Measurements from ENCODE around the gene SULT1A2. TPM values are rescaled to one million over a fixed set of nuclear protein-coding genes. Genes with fewer than 3 reads are reported as not detected.
A peak's percentile ranks its signal among the peaks of the same experiment; 100 is the strongest.
"Not testable (repeated sequence)": the region's sequence is repeated elsewhere in the genome, so short reads cannot be mapped to it uniquely, and the experiment has no call there.

Gene SULT1A2
- polyA plus RNA-seq, 3 donors = 0.30 to 1.8 (median 1.1) TPM

GRCh38 chr16:28569968-28570752 lies 26.7 kb downstream of the SULT1A2 start:
- 98 to 100% (median 99%) methylated on average over 4 of the region's 4 CpGs for WGBS, 3 donors
- no peak overlapping the region for H3K27ac ChIP-seq (ENCODE audit: low read depth, low read length)

DNA sequence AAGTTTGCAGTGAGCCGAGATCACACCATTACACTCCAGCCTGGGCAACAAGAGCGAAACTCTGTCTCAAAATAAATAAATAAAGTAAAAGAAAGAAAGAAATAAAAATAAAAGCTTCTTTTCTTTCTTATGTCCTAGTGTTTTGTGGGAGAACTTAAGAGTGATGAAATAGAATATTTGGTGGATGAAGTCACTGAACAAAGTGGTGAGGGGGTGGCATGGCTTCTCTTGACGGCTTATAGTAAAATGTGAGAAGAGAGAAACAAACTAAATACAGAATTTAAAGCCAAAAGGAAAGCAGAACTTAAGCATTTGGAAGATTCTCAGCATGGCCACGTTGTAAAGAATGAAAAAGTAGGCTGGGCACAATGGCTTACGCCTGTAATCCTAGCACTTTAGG lies 27.8 kb downstream of the SULT1A2 start:
- no peak overlapping the region for H3K27ac ChIP-seq (ENCODE audit: low read depth, low read length)
- WGBS, 3 donors = 87 to 93% (median 89%) methylated on average over 5 of the region's 5 CpGs

GRCh38 chr16:28567292-28567691 lies 29.6 kb downstream of the SULT1A2 start:
- 93 to 98% (median 97%) methylated on average over 2 of the region's 2 CpGs for WGBS, 3 donors
- H3K27ac ChIP-seq (ENCODE audit: low read depth, low read length) = no peak overlapping the region

DNA sequence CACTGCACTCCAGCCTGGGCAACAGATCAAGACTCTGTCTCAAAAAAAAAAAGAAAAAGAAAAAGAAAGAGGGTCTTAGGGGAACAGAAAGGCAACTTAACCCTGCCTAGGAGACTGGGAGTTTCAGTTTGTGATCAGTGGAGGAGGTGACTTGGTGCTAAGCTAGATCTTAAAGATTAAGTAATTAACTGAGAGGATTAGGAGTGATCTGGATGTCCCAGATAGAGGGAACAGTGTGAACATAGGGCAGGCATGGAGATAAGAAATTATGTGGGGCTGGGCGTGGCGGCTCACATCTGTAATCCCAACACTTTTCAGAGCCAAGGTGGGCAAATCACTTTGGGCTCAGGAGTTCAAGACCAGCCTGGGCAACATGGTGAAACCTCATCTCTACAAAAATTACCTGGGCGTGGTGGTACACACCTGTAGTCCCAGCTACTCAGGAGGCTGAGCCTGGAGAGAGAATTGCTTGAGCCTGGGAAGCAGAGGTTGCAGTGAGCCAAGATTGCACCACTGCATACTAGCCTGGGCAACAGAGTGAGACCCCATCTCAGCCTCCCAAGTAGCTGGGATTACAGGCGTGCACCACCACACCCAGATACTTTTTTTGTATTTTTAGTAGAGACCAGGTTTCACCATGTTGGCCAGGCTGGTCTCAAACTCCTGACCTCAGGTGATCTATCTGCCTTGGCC lies 30.5 kb downstream of the SULT1A2 start:
- 98 to 100% (median 99%) methylated on average over 4 of the region's 4 CpGs for WGBS, 3 donors
- not testable (repeated sequence) for H3K27ac ChIP-seq (ENCODE audit: low read depth, low read length)

GRCh38 chr16:28563218-28563617 lies 33.6 kb downstream of the SULT1A2 start:
- H3K27ac ChIP-seq (ENCODE audit: low read depth, low read length) = no peak overlapping the region
- 88 to 90% (median 89%) methylated on average over 6 of the region's 6 CpGs for WGBS, 3 donors

- 94 to 97% (median 96%) methylated on average over 4 of the region's 4 CpGs for WGBS, 3 donors
- H3K27ac ChIP-seq (ENCODE audit: low read depth, low read length) = no peak overlapping the region
Observed at GRCh38 chr16:28562199-28562598, 34.7 kb downstream of the SULT1A2 start.

GRCh38 chr16:28561557-28562187 lies 35.2 kb downstream of the SULT1A2 start:
- no peak overlapping the region for H3K27ac ChIP-seq (ENCODE audit: low read depth, low read length)
- 62 to 67% (median 62%) methylated on average over 7 of the region's 7 CpGs for WGBS, 3 donors

GRCh38 chr16:28558456-28558855 lies 38.4 kb downstream of the SULT1A2 start:
- WGBS, 3 donors = 74 to 94% (median 89%) methylated on average over 3 of the region's 3 CpGs

DNA sequence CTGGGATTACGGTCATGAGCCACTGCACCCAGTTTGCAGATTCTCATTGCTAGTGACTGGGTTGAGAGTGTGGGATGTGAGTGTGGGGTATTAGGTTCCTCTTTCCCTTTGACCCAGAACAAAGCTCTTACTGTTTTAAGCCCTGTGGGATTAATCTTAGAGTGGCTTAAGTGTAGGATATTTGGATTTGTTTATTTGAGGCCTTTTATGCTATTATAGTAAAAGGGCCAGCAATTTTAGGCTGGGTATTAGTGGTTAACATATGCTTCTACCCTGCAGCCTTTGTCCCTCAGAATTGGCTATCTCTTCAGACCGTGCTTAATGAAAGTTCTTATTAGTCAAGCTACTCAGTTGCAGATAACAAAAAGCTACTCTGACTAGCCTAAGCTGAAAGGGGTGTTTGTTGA lies 39.9 kb downstream of the SULT1A2 start:
- 58 to 85% (median 82%) methylated on average over 2 of the region's 2 CpGs for WGBS, 3 donors

More at GRCh38 chr16:28558456-28558855, 38.4 kb downstream of the SULT1A2 start:
- no peak overlapping the region for H3K27ac ChIP-seq (ENCODE audit: low read depth, low read length)

GRCh38 chr16:28555561-28555960 lies 41.3 kb downstream of the SULT1A2 start:
- WGBS, 3 donors = 79 to 82% (median 81%) methylated on average over 2 of the region's 2 CpGs
- no peak overlapping the region for H3K27ac ChIP-seq (ENCODE audit: low read depth, low read length)

More for the DNA sequence above, 39.9 kb downstream of the SULT1A2 start:
- no peak overlapping the region for H3K27ac ChIP-seq (ENCODE audit: low read depth, low read length)

- 84 to 88% (median 87%) methylated on average over 15 of the region's 15 CpGs for WGBS, 3 donors
- H3K27ac ChIP-seq (ENCODE audit: low read depth, low read length) = no peak overlapping the region
Observed at GRCh38 chr16:28554634-28555423, 42.0 kb downstream of the SULT1A2 start.

DNA sequence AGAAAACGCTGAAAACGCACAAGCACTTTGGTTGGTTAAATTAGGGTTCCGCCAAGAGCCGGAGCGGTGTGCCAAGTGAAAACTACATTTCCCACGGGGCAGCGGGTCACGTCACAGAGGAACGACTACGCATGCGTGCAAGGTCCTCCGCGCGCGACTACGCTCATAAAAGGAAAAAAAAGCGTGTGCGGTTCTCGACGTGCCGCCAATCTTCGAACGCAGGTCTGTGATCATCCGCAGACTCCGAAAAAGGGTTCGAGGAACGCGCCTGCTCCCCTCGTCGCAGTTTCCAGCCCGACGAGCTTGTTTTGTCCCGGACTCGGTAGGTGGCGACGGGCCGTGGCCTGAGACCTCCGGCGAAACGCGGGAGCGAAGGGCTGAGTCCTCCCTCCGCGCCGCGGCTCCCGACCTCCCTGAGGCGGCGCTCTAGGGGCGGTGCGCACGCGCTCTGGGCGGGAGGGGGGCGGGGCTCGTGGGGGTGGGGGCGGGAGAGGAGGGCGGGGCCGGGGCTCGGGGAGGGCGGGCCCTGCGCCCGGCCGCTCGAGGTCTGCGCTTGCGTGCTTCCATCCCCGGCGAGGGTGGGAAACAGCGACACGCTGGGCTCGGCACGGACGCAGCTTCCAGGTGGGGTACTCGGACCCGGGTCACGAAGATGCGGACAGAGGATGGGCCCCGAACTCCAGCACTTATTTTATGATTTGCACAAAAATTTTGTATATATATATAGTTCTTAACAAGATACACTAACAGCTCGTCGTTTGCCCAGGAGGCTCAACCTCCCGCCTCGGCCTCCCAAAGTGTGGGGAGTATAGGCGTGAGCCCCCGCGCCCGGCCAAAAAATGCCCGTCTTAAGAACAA lies 42.8 kb downstream of the SULT1A2 start, which contains the start of gene SGF29:
Gene SGF29, plus strand, starts transcription at position 145 of the 858 bp plus-strand sequence. CDS start 27,150 bp downstream, outside the sequence.
- H3K27ac ChIP-seq (ENCODE audit: low read depth, low read length) = peak within 1 kb of the TSS; percentile 77
- WGBS, 3 donors = 1 to 2% (median 2%) methylated on average over 69 to 88 of the region's 88 CpGs

DNA sequence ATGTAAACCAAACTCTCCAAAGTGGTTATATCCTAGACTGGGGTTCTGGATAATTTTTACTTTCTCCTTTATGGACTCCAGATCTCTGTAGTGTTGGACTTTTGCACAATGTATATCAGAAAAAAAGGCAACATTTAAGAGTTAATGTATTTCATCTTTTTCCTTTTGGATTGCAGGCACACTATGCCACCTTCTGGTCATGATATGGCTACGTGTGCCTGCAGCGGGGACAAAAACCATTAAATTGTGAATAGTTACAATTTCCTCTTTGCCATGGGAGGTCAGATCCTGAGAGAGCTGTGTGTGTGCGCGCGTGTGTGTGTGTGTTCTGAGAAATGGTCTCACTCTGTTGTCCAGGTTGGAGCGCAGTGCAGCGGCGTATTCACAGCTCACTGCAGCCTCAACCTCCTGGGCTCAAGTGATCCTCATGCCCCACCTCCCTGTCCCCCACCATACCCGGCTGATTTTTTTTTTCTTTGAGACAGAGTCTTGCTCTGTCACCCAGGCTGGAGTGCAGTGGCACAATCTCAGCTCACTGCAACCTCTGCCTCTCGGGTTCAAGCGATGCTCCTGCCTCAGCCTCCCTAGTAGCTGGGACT lies 47.5 kb downstream of the SULT1A2 start:
- WGBS, 3 donors = 31 to 35% (median 32%) methylated on average over 11 of the region's 11 CpGs
- H3K27ac ChIP-seq (ENCODE audit: low read depth, low read length) = no peak overlapping the region

DNA sequence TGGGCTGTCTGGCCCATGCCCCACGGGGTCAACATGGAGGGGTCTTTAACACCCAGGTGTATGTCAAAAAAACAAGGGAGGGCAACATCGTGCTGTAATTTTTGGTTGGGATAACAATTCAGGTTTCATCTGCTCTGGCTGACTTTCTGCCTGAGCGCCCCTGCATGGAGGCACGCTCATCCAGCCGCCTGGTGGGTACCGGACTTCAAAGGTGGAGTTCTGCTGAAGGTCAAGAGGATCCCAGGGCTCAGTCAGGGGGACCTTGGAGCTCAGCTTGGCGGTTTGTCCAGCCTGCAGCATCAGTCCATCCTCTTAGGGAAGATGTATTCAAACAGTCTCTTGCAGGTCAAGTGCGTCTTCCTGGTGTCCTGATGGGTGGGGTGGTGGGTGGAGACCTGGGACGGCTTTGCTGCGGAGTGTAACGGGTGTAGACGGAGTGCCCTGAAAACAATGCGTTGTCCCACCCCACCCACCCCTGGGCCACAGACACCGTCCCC lies 48.5 kb downstream of the SULT1A2 start:
- WGBS, 3 donors = 71 to 83% (median 75%) methylated on average over 14 of the region's 14 CpGs

DNA sequence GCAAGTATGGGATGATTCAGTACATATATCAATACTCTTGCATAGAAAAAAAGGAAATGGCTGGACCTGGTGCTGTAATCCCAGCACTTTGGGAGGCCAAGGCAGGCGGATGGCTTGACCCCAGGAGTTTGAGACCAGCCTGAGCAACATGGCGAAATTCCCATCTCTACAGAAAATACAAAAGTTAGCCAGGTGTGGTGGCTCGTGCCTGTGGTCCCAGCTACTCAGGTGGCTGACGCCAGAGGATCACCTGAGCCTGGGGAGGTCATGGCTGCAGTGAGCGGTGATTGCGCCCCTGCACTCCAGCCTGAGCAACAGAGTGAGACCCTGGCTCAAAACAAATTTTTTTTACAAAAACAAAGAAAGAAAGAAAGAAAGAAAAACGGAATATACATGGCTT lies 50.2 kb downstream of the SULT1A2 start:
- 85 to 89% (median 87%) methylated on average over 7 of the region's 7 CpGs for WGBS, 3 donors
- H3K27ac ChIP-seq (ENCODE audit: low read depth, low read length) = no peak overlapping the region

More for the DNA sequence above, 48.5 kb downstream of the SULT1A2 start:
- no peak overlapping the region for H3K27ac ChIP-seq (ENCODE audit: low read depth, low read length)

- WGBS, 3 donors = 78 to 92% (median 88%) methylated on average over 7 of the region's 7 CpGs
Observed at GRCh38 chr16:28545964-28546363, 50.9 kb downstream of the SULT1A2 start.

GRCh38 chr16:28544998-28545397 lies 51.9 kb downstream of the SULT1A2 start:
- H3K27ac ChIP-seq (ENCODE audit: low read depth, low read length) = no peak overlapping the region
- WGBS, 3 donors = 85 to 89% (median 88%) methylated on average over 3 of the region's 3 CpGs

More at GRCh38 chr16:28545964-28546363, 50.9 kb downstream of the SULT1A2 start:
- not testable (repeated sequence) for H3K27ac ChIP-seq (ENCODE audit: low read depth, low read length)

Data from adipose tissue (tissue), 3 donors.